GM23338 (cell line): ENCODE data around the gene PLEKHM1. TPM values are rescaled to one million over a fixed set of nuclear protein-coding genes. Genes with fewer than 3 reads are reported as not detected.

Experiments
- polyA plus RNA-seq: library from polyadenylated mRNA; unstranded; fragments of >200 nt; fragmentation: Nextera tagmentation; extraction: Ambion mirVana; gene quantifications from 2 replicates; pipeline ENCODE4 v1.2.1, GENCODE V29; 2016
- small RNA-seq: library from RNA; depleted of rRNA; stranded (forward); fragments of <200 nt; gene quantifications from one replicate; pipeline ENCODE3, GENCODE V24; 2014; ENCODE audit warnings: low replicate concordance
- total RNA-seq: library from RNA; depleted of rRNA; stranded (reverse); fragments of >200 nt; shearing (Covaris generic); gene quantifications from 2 replicates; pipeline ENCODE4 v1.2.3, GENCODE V29; 2014; rRNA removed

PLEKHM1 gene
- total and polyA plus RNA-seq, 2 experiments from 2014 or later, result 4.4 to 17.9 TPM

Small RNA genes within 50 kb of the gene (small RNA-seq; reads per million reads assigned to genes)
- gene RF00017, result not detected

Other genes with a start within 250 kb of the PLEKHM1 start
- not detected in 2 replicates for gene SPATA32, start 228.6 kb downstream of the PLEKHM1 start, total RNA-seq
- 0.23 TPM in 1 of 2 replicates, not detected in the other for gene SPATA32, start 228.6 kb downstream of the PLEKHM1 start, polyA plus RNA-seq
- gene MAP3K14, start 173.7 kb downstream of the PLEKHM1 start, total RNA-seq, result 3.9 and 4.9 TPM in 2 replicates
- gene MAP3K14, start 173.7 kb downstream of the PLEKHM1 start, polyA plus RNA-seq, result 1.3 and 1.4 TPM in 2 replicates
- 14.3 and 17.7 TPM in 2 replicates for gene ARHGAP27, start 57.9 kb downstream of the PLEKHM1 start, total RNA-seq
- 5.3 and 5.9 TPM in 2 replicates for gene ARHGAP27, start 57.9 kb downstream of the PLEKHM1 start, polyA plus RNA-seq